Left colon (tissue), 2 donors: Measurements from ENCODE around the gene LTBP3. TPM values are rescaled to one million over a fixed set of nuclear protein-coding genes. Genes with fewer than 3 reads are reported as not detected.
A peak's percentile ranks its signal among the peaks of the same experiment; 100 is the strongest.
"Not testable (repeated sequence)": the region's sequence is repeated elsewhere in the genome, so short reads cannot be mapped to it uniquely, and the experiment has no call there.

Experiments used
- ATAC-seq: fragments of 200-7000 bp; cut with Tn5 transposase; one replicate; pipeline ENCODE4 v1.9.1; 2020; ENCODE audit warnings: mild to moderate bottlenecking, moderate library complexity
- DNase-seq, 2 donors: peaks; one replicate each; pipeline ENCODE4 v3.0.0-alpha.2; 2020
- intact Hi-C, 2 donors: fragments of 100-400 bp; cut with DNase I in 1 of 2; cut with micrococcal nuclease in 1 of 2; formaldehyde crosslinking; loops; one replicate each; pipeline versions ENCODE4 v1.11.2 to v1.14.0; 2022; cut with DNase I, micrococcal nuclease
- total RNA-seq, 2 donors: library from RNA; stranded (reverse); fragmentation: NEBNext Ultra II Directional; extraction: Animal tissue kit (Norgen Biotek cat#: 25700); gene quantifications; one replicate each; pipeline ENCODE4 v1.2.1, GENCODE V29; 2021
- donor health status: DM: no; HTN: no; CAD: no.
- donor health status: DM: yes; HTN: yes; CAD: no.

Gene LTBP3
- total RNA-seq, 2 donors from 2014 or later, result 24.9 to 42.9 TPM

GRCh38 chr11:65574811-65575567 lies 16.8 kb upstream of the LTBP3 start:
- intact Hi-C loops, result no loop called here
- peak; percentile 19 for ATAC-seq
- DNase-seq, result peak; percentile 64 to 86

GRCh38 chr11:65574109-65574810 lies 16.1 kb upstream of the LTBP3 start:
- peak; percentile 88 to 92 for DNase-seq
- peak; percentile 39 for ATAC-seq
- intact Hi-C loops, result no loop called here

- ATAC-seq (no peak), DNase-seq (peak in 1 of 2 donors; percentile 51)
- intact Hi-C loops, result no loop called here
Measured at GRCh38 chr11:65573391-65574079, 15.4 kb upstream of the LTBP3 start.

GRCh38 chr11:65572356-65573051 lies 14.3 kb upstream of the LTBP3 start, which contains the start of gene FAM89B:
Gene FAM89B (plus strand): TSS chr11:65572538. CDS start chr11:65572670, 132 bp downstream.
- peak; percentile 38 for ATAC-seq
- intact Hi-C loops, result no loop called here
- DNase-seq, result peak; percentile 94 to 96

GRCh38 chr11:65571940-65572339 lies 13.8 kb upstream of the LTBP3 start:
- intact Hi-C loops, result no loop called here
- ATAC-seq, result no peak
- DNase-seq, result peak in 1 of 2 donors; percentile 53

- intact Hi-C loops, result no loop called here
- ATAC-seq (no peak), DNase-seq (no peak)
Measured at GRCh38 chr11:65571420-65571819, 13.3 kb upstream of the LTBP3 start.

GRCh38 chr11:65569973-65570918 lies 12.1 kb upstream of the LTBP3 start, which contains the start of gene ZNRD2:
Gene ZNRD2 (plus strand): TSS chr11:65570477. CDS start chr11:65570492, 15 bp downstream.
- intact Hi-C loops, result loop anchor here in 1 of 2 donors (10.0 kb wide), 1 partner anchor 55 kb away; no protein-coding TSS in a partner anchor
- ATAC-seq (peak; percentile 73), DNase-seq (peak; percentile 98 to 99)

GRCh38 chr11:65569164-65569972 lies 11.2 kb upstream of the LTBP3 start:
- ATAC-seq, result peak; percentile 13
- no peak for DNase-seq

GRCh38 chr11:65565624-65566453 lies 7.7 kb upstream of the LTBP3 start:
- no peak for DNase-seq
- intact Hi-C loops, result loop anchor here in 1 of 2 donors (10.0 kb wide), 1 partner anchor 59 kb away; no protein-coding TSS in a partner anchor
- no peak for ATAC-seq

More at GRCh38 chr11:65569164-65569972, 11.2 kb upstream of the LTBP3 start:
- intact Hi-C loops, result loop anchor here in 1 of 2 donors (10.0 kb wide), 1 partner anchor 55 kb away; no protein-coding TSS in a partner anchor

- ATAC-seq, DNase-seq: not testable (repeated sequence)
- intact Hi-C loops, result loop anchor here in 1 of 2 donors (10.0 kb wide), 1 partner anchor 60 kb away; no protein-coding TSS in a partner anchor
Measured at GRCh38 chr11:65564879-65565559, 6.9 kb upstream of the LTBP3 start.

- ATAC-seq (no peak), DNase-seq (no peak)
- intact Hi-C loops, result loop anchor here in 1 of 2 donors (10.0 kb wide), 1 partner anchor 61 kb away; no protein-coding TSS in a partner anchor
Measured at GRCh38 chr11:65563601-65564000, 5.4 kb upstream of the LTBP3 start.

GRCh38 chr11:65562788-65563187 lies 4.6 kb upstream of the LTBP3 start:
- intact Hi-C loops, result loop anchor here in 1 of 2 donors (10.0 kb wide), 1 partner anchor 62 kb away; no protein-coding TSS in a partner anchor
- no peak for DNase-seq
- ATAC-seq, result no peak

GRCh38 chr11:65562020-65562419 lies 3.9 kb upstream of the LTBP3 start:
- ATAC-seq (no peak), DNase-seq (no peak)
- intact Hi-C loops, result loop anchor here in 1 of 2 donors (10.0 kb wide), 1 partner anchor 63 kb away; no protein-coding TSS in a partner anchor

GRCh38 chr11:65560555-65561418 lies 2.6 kb upstream of the LTBP3 start:
- ATAC-seq, result peak; percentile 28
- peak in 1 of 2 donors; percentile 62 for DNase-seq
- intact Hi-C loops, result loop anchor here in 1 of 2 donors (10.0 kb wide), 1 partner anchor 64 kb away; no protein-coding TSS in a partner anchor
